Measurements from ENCODE around the gene PCIF1. TPM values are rescaled to one million over a fixed set of nuclear protein-coding genes. Genes with fewer than 3 reads are reported as not detected.
"Not testable (repeated sequence)": the region's sequence is repeated elsewhere in the genome, so short reads cannot be mapped to it uniquely, and the experiment has no call there.

PCIF1 gene
- total RNA-seq, 1 experiment from 2014 or later, result 9.6 TPM

DNA sequence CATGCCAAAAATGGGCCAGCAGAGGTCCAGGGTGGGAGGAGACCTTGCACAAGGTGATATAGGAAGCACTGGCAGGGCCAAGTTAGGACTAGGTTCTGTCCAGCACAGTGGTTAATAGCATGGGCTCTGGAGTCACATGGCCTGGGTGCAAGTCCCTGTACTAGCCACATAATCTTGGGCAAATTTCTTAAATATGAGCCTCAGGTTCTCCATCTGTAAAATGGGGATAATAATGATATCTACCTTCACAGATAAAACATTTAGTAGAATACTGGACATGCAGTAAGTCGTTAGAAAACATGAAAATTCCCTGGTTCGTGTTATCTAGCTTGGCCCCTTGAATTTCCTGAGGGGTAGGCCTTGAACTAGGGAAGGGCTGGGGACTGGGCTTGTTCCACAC is 37.2 kb upstream of the PCIF1 start:
- Histone ChIP-seq H3K27ac (no peak overlapping the region), H3K27me3 (replicated peaks) (no peaks in the 10 kb centered on the region), H3K4me3 (no peak overlapping the region), H3K9me3 (replicated peaks) (no peaks in the 10 kb centered on the region), H3K36me3 (peaks cover 41% of the 10 kb centered on the region), H3K4me1 (replicated peaks) (peaks cover 2% of the 10 kb centered on the region)
- DNase-seq (ENCODE audit: low read depth in 1 of 2, low spot score in 2 of 2), result no peak

DNA sequence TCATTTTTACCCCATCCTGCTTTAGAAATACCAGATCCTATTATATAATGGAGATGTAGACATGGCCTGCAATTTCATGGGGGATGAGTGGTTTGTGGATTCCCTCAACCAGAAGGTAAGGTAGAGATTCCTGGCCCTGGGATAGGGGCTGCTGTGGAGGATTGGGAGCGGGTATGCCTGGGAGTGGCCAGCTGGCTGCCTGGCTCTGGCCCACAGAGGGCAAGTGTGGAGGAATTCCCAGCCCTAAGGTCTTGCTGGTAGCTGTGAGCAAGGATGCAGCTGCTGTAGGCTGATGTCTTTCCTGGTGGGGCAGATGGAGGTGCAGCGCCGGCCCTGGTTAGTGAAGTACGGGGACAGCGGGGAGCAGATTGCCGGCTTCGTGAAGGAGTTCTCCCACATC is 36.8 kb upstream of the PCIF1 start:
- Histone ChIP-seq H3K27me3 (replicated peaks) (no peaks in the 10 kb centered on the region), H3K9me3 (replicated peaks) (no peaks in the 10 kb centered on the region), H3K27ac (no peak overlapping the region), H3K4me1 (replicated peaks) (no peaks in the 10 kb centered on the region), H3K4me3 (no peak overlapping the region), H3K36me3 (peaks cover 38% of the 10 kb centered on the region)
- no peak for DNase-seq (ENCODE audit: low read depth in 1 of 2, low spot score in 2 of 2)

DNA sequence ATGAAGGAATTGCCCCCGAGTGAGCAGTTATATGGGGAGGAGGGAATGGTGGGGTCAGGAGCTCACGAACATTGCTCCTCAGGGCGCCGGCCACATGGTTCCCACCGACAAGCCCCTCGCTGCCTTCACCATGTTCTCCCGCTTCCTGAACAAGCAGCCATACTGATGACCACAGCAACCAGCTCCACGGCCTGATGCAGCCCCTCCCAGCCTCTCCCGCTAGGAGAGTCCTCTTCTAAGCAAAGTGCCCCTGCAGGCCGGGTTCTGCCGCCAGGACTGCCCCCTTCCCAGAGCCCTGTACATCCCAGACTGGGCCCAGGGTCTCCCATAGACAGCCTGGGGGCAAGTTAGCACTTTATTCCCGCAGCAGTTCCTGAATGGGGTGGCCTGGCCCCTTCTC is 36.2 kb upstream of the PCIF1 start:
- DNase-seq (ENCODE audit: low read depth in 1 of 2, low spot score in 2 of 2), result no peak
- Histone ChIP-seq H3K9me3 (replicated peaks) (no peaks in the 10 kb centered on the region), H3K27me3 (replicated peaks) (no peaks in the 10 kb centered on the region), H3K27ac (no peak overlapping the region), H3K36me3 (peaks cover 34% of the 10 kb centered on the region), H3K4me1 (replicated peaks) (no peaks in the 10 kb centered on the region), H3K4me3 (no peak overlapping the region)

DNA sequence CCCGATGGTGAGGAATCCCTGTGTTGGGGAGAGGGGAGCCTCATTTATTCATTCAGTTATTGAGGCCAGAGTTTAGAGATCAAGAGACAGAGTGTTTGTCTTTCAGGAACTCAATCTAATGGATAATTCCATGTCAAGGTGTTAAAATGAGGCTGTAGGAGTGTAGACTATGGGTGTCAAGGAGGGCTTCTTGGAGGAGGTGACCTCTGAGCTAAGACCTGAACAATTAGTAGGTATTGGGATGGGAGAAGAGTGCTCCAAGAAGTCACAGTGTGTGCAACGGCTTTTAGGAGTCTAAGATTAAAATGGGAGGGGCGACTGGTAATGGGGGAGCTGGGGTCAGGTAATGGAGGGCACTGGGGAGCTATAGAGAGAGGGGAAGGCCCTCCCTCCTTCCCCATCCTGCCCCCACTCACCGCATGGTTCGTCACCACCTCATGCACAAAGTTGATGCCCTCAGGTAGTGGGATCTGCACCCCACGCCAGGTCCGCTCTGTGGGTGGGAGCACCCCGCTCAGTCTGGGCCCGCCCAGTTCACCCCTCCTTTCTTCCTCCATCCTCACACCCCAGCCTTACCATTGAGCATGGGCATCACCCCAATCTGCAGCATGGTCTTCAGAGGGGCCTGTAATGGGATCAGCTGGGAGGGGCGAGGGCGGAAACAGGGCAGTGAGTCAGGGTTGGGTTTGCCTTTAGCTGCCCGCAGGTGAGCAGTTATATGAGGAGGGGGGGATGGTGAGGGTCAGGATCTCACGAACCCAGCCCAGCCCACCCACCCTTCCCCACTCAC is 35.2 kb upstream of the PCIF1 start:
- Histone ChIP-seq H3K9me3 (replicated peaks) (no peaks in the 10 kb centered on the region), H3K4me1 (replicated peaks) (no peaks in the 10 kb centered on the region), H3K27me3 (replicated peaks) (no peaks in the 10 kb centered on the region), H3K4me3 (no peak overlapping the region), H3K27ac (no peak overlapping the region), H3K36me3 (peaks cover 26% of the 10 kb centered on the region)
- DNase-seq (ENCODE audit: low read depth in 1 of 2, low spot score in 2 of 2), result no peak

DNA sequence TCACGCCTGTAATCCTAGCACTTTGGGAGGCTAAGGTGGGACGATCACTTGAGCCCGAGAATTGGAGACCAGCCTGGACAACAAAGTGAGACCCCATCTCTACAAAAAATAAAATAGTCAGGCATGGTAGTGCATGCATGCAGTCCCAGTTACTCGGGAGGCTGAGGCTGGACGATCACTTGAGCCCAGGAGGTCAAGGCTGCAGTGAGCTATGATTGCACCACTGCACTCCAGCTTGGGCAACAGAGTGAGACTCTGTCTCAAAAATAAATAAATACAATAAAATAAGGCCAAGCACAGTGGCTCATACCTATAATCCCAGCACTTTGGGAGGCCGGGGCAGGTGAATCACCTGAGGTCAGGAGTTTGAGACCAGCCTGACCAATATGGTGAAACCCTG is 33.2 kb upstream of the PCIF1 start:
- not testable (repeated sequence) for H3K27me3 ChIP-seq (replicated peaks); H3K9me3 ChIP-seq (replicated peaks); H3K4me3 ChIP-seq; H3K27ac ChIP-seq; DNase-seq (ENCODE audit: low read depth in 1 of 2, low spot score in 2 of 2); H3K4me1 ChIP-seq (replicated peaks)
- H3K36me3 ChIP-seq, result peaks cover 15% of the 10 kb centered on the region

DNA sequence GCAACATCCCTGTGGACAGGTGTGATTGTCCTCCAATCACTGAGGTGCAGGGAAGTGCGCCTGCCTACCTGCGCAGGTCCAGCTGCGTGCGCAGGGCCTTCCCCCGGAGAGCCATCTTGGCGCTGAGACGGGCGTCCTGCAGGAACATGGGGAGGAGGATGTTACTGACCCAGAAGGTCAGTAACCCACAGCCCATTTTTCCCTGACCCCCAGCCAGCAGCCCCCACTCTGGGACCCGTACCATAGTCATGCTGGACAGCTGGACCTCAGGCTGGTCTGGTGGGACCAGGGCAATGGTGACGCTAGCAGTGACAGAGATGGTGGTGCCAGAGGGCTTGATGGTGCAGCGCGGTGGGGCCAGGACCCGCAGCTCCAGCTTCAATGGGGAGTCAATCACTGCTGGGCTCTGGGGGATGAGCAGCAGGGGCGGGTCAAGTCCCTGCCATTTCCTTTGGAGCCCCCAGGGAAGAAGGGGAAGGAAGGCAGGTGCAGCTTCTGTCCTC is 32.2 kb upstream of the PCIF1 start:
- peaks cover 7% of the 10 kb centered on the region for H3K36me3 ChIP-seq
- no peak overlapping the region for H3K27ac ChIP-seq
- no peaks in the 10 kb centered on the region for H3K27me3 ChIP-seq (replicated peaks)
- DNase-seq (ENCODE audit: low read depth in 1 of 2, low spot score in 2 of 2), result no peak
- H3K4me1 ChIP-seq (replicated peaks), result peaks cover 9% of the 10 kb centered on the region
- no peak overlapping the region for H3K4me3 ChIP-seq
- no peaks in the 10 kb centered on the region for H3K9me3 ChIP-seq (replicated peaks)

DNA sequence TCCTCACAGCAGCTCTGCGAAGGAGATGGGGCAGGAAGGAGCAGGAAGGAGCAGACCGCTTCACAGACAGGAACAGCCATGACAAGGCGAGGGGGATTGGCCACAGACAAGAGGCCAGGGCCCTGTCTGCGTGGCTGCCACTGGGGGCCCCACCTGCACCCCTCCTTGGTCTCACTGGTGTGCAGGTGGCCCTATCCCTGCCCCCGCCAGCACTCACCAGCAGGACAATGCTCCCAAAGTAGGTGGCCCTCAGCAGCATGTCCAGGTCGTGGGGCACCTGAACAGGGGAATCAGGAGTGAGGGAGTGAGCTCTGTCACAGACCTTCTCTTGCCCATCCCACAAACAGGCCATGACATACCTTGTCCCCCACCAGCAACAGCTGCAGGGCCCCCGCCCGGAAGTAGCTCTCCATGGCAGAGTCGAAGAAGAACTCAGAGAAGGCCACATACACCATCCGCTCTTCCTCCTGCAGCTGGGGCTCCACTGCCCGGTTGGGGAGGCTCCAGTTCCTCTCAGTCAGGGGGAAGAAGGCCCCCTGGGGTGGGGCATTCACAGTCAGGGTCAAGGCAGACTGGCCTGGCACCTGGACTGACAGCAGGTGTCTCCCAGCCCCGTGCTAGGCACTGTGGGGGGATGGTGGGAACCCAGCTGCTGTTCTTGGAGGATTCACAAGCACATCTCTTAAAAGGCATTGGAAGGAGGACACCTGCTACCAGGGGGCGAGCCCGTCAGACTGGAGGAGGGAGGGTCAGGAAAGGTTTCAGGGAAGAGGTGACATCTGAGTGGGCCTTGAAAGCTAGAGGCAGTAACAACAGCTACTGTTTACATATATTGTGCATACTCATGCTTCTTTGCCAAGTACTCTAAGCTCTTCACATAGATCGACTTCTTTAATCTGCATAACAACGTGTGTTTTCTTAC is 29.6 kb upstream of the PCIF1 start:
- Histone ChIP-seq H3K9me3 (replicated peaks) (no peaks in the 10 kb centered on the region), H3K4me1 (replicated peaks) (peaks cover 9% of the 10 kb centered on the region), H3K27ac (no peak overlapping the region), H3K36me3 (no peaks in the 10 kb centered on the region), H3K4me3 (no peak overlapping the region), H3K27me3 (replicated peaks) (no peaks in the 10 kb centered on the region)
- no peak for DNase-seq (ENCODE audit: low read depth in 1 of 2, low spot score in 2 of 2)

DNA sequence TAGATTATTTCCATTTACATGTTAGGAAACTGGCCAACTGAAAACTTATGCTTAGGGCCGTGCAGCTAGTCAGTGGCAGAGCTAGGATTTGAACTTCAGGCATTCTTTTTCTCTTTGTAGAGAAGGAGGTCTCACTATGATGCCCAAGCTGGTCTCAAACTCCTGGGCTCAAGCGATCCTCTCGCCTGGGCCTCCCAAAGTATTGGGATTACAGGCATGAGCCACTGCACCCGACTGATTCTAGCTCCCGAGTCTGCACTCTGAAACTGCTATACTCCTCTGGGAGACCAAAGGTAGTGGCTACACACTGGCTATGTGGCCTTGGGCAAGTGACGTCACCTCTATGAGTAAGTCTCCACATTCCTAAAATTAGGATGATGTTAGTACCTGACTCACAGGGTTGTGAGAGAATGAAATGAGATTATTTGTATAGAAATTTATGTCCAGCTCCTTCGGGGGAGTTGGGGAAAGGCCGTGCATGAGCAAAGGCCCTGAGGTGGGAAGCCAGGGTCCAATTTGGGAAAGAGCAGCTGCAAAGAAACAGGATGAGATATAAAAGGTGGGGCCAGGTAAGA is 28.9 kb upstream of the PCIF1 start:
- no peak overlapping the region for H3K27ac ChIP-seq
- no peaks in the 10 kb centered on the region for H3K27me3 ChIP-seq (replicated peaks)
- no peaks in the 10 kb centered on the region for H3K36me3 ChIP-seq
- H3K9me3 ChIP-seq (replicated peaks), result no peaks in the 10 kb centered on the region
- peaks cover 9% of the 10 kb centered on the region for H3K4me1 ChIP-seq (replicated peaks)
- no peak overlapping the region for H3K4me3 ChIP-seq
- peak; percentile 33 to 64 for DNase-seq (ENCODE audit: low read depth in 1 of 2, low spot score in 2 of 2)

DNA sequence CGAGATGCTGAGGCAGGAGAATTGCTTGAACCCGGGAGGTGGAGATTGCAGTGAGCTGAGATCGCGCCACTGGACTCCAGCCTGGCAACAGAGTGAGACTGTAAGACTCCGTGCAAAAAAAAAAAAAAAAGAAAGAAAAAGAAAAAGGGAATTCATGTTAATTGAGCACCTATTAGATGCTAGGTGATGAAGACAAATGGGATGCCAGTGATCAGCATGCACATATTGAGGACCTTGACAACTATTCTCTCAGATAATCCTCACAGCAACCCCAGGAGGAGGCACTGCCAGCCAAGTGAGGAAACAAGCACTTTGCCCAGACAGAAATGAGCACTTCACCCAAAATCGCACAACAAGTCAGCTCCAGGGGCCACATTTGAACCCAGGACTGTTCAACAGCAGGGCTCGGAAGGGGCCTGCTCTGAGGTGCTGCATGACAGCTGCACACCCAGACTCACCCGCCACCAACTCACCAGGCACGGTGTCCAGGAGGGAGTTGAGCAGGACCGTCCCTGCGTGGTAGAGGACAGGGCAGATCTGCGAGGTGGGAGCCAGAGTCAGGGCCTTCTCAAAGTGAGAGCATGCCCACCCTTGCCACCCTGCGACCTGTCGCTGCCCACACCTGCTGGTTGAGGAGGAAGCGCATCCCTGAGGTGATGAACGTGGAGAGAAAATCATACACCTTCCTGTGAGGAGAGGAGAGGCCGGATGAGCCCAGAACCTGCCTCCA is 27.1 kb upstream of the PCIF1 start:
- Histone ChIP-seq H3K4me3 (no peak overlapping the region), H3K4me1 (replicated peaks) (peaks cover 22% of the 10 kb centered on the region), H3K27me3 (replicated peaks) (no peaks in the 10 kb centered on the region), H3K9me3 (replicated peaks) (no peaks in the 10 kb centered on the region), H3K36me3 (no peaks in the 10 kb centered on the region), H3K27ac (no peak overlapping the region)
- no peak for DNase-seq (ENCODE audit: low read depth in 1 of 2, low spot score in 2 of 2)

DNA sequence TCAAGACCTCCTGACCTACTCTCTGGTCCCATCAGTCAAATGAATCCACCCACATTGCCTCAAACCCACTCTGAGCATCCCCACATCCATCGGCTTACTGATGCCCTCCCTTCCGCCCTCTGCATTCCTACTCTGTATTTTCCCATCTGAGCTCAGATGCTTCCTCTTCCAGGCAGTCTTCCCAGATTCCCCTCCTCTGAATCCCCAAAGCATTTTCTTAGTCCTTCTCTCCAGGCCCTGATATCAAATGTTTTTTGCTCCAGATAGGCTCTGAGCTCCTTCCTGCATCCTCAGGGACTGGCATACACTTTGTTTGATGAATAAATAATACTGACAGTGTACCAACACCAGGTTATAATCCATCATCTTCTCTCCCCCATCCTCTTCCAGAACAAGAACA is 26.4 kb upstream of the PCIF1 start:
- H3K9me3 ChIP-seq (replicated peaks), result no peaks in the 10 kb centered on the region
- no peak overlapping the region for H3K27ac ChIP-seq
- no peaks in the 10 kb centered on the region for H3K27me3 ChIP-seq (replicated peaks)
- H3K36me3 ChIP-seq, result no peaks in the 10 kb centered on the region
- H3K4me3 ChIP-seq, result no peak overlapping the region
- no peak for DNase-seq (ENCODE audit: low read depth in 1 of 2, low spot score in 2 of 2)
- H3K4me1 ChIP-seq (replicated peaks), result peaks cover 22% of the 10 kb centered on the region

DNA sequence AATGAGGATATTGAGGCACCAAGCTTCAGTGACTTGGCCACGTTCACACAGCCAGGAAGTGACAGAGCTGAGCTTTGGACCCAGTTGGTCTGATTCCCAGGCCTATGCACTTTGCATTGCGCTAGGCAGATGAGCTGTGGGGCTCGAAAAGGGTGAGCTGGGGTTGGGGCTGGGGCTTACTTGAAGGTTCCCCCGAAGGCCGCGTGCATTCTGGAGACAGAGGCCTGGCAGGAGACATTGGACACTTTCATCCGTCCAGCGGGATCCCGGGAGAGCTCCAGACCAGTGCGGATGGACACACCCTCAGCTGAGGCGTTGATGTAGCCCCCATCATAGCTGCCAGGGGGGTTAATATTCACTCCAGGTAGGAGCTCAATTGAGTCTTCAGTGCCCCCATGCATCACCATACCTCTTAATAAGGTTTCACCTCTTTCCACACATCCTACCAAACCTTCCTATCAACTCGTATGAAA is 25.1 kb upstream of the PCIF1 start:
- H3K4me3 ChIP-seq, result no peak overlapping the region
- H3K36me3 ChIP-seq, result no peaks in the 10 kb centered on the region
- peaks cover 22% of the 10 kb centered on the region for H3K4me1 ChIP-seq (replicated peaks)
- no peak overlapping the region for H3K27ac ChIP-seq
- no peaks in the 10 kb centered on the region for H3K27me3 ChIP-seq (replicated peaks)
- no peaks in the 10 kb centered on the region for H3K9me3 ChIP-seq (replicated peaks)
- DNase-seq (ENCODE audit: low read depth in 1 of 2, low spot score in 2 of 2), result no peak

DNA sequence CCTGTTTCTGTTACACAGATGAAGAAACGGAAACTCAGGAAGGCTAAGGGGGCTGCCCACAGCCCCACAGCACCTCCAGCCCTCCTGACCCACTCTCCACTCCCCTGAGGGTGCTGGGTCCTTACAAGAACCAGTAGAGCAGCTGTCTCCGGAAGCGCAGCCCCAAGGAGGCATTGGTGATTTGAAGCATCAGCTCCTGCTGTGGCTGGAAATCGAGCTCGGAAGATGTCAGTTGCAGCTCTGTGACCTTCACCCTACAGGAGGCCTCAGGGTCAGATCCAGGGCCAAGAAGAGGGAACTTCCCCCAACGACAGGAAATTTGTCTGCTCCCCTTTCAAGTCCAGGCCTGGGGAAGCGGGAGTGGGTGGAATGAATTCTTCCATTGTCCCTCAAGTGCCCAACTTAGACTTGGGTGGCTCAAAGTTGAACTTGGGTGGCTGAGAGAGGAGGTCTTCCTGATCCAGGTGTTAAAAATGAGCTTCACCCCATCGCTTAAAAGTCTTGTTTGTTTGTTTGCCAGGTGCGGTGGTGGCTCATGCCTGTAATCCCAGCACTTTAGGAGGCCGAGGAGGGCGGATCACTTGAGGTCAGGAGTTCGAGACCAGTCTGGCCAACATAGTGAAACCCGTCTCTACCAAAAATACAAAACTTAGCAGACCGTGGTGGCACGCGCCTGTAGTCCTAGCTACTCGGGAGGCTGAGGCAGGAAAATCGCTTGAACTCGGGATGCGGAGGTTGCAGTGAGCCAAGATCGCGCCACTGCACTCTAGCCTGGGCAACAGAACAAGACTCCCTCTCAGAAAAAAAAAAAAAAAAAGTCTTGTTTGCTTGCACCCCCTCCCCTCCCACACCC is 24.4 kb upstream of the PCIF1 start:
- Histone ChIP-seq H3K4me3 (no peak overlapping the region), H3K36me3 (no peaks in the 10 kb centered on the region), H3K27ac (no peak overlapping the region), H3K27me3 (replicated peaks) (no peaks in the 10 kb centered on the region), H3K4me1 (replicated peaks) (peaks cover 22% of the 10 kb centered on the region), H3K9me3 (replicated peaks) (no peaks in the 10 kb centered on the region)
- DNase-seq (ENCODE audit: low read depth in 1 of 2, low spot score in 2 of 2), result no peak
